Measurements from ENCODE around the gene NSD2.
"Not testable (repeated sequence)": the region's sequence is repeated elsewhere in the genome, so short reads cannot be mapped to it uniquely, and the experiment has no call there.

The NSD2 gene

GRCh38 chr4:1842339-1842895, 28.8 kb upstream of the NSD2 start:
- DNase-seq (ENCODE audit: low spot score): no peak

DNA sequence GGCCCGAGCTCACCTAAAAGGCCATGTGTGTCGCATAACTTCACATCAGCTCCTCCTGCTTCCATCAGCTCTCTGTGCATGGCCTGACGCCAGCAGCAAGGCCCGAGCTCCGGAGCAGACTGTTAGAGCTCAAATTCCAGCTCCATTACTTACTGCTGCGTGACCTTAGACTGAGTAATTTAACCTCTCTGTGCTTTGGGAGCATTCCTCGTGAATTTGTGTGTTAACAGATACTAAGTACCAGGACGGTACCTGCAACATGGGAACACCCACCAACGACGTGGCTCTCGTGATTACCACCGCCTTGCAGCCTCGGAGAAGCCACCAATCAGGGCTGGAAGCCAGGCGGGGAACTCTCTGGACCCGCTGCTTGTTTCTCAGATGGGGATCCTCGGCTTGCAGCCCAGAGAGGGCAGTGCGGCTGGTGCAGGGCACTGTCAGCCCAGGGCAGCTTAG, 28.2 kb upstream of the NSD2 start:
- DNase-seq (ENCODE audit: low spot score): peak; percentile 82

DNA sequence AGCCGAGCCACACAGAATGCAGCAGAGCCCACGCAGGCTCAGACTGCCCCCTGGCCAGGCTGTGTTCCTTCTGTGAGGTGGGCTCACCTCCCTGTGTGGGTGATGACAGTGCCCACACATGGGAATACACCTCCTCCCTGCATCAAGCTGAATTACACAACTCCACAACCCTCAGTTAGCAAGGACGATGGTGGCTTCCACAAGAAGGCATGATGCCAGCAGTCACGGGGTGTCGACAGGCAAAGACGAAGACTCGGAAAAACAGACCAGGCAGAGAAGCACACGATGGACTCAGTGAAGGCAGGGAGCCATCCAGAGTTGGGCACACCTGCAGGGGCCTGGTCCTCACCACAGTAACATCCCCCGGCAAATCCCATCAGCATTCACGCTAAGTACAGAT, 27.3 kb upstream of the NSD2 start:
- DNase-seq (ENCODE audit: low spot score): peak; percentile 48

- DNase-seq (ENCODE audit: low spot score): not testable (repeated sequence)
Measured at GRCh38 chr4:1844618-1845017, 26.6 kb upstream of the NSD2 start.

- DNase-seq (ENCODE audit: low spot score): no peak
Measured at GRCh38 chr4:1846580-1846979, 24.6 kb upstream of the NSD2 start.

GRCh38 chr4:1850276-1850675, 20.9 kb upstream of the NSD2 start:
- DNase-seq (ENCODE audit: low spot score): no peak

DNA sequence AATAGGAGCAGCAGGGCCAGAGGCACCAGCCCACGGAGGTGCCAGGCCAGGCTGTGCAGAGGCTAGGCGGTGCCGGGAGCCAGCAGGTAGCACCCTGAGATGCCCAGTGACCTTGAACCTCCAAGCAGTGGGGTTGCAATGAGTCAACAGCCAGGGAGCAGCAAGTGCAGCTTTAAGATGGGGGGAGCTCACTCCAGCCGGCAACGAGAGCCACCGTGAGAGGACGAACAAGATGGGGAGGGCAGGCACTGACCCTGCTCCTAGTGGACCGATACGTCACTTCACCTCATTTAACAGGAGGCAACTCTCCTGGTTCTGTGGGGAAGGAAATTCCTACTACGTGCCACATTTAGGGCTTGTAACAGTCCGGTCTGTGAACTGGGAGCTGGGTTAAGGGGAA, 20.0 kb upstream of the NSD2 start:
- DNase-seq (ENCODE audit: low spot score): no peak

GRCh38 chr4:1851575-1852410, 19.4 kb upstream of the NSD2 start:
- no peak for DNase-seq (ENCODE audit: low spot score)

DNA sequence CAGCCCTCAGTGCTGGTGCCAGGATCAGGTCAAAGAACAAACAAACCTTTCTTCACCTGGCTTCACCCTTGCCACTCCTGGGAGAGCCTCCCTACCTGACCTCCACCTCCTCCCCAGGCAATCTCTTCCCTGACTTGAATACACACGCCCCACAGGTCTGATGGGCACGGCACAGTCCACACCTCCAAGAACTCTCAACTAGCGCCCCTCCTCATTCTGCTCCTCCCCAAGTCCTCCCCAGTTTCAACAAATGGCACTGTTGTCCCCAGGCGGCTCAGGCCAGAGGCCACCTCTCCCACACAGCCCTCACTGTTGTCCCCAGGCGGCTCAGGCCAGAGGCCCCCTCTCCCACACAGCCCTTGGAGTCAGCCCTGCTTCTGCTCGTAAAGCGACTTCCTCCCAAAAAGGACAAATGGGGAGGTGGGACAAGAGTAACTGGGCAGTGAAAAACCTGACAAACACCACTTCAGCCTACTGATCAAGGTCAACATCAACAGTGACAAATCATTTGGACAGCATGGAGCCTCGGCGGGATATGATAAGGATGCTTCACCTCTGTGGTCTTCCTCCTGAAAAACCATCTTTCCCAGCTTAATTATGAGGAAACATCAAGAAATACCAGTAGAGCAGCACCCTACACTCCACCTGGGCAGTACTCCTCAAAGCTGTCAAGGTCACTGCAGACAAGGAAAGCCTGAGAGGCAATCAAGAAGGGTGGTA, 18.1 kb upstream of the NSD2 start:
- no peak for DNase-seq (ENCODE audit: low spot score)

GRCh38 chr4:1854752-1855151, 16.4 kb upstream of the NSD2 start:
- DNase-seq (ENCODE audit: low spot score): no peak

DNA sequence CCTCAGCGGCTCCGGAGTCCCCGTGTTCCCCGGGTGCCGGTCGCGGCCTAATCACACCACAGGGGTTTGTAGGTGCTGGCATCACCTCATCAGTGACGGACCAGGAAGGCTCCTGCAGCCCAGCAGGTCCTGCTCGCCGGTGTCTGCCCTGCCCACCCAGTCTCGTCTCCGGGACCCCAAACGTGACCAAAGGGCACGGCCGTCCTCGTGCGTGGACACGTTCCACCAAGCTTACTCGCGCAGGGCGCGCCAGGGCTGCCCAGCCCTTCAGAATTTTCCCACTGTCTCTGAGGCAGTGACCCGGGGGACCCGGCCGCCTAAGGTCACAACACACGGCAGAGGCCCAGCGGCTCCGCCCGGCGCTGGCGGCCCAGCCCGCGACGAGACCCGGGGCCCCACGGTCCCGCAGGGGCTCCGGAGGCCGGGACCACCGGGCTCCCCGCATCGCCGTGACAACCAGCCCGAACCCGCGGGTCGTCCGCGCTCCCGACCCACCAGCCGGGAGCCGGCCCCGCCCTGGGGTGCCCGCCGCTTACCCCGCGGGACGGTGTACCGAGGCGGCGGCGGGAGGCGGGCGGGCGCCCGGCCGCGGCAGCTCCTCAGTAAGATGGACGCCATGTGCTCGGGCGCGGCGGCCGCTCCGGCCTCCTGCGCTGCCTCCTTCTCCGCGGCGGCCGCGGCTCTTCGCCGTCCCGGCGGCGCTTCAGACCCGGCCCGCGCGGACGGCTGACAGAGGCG, 15.7 kb upstream of the NSD2 start:
- no peak for DNase-seq (ENCODE audit: low spot score)

GRCh38 chr4:1856071-1856942, 14.9 kb upstream of the NSD2 start, which contains the start of gene LETM1:
TSS of gene LETM1 (minus strand) at chr4:1856156. CDS start at chr4:1855950, 206 bp downstream.
- DNase-seq (ENCODE audit: low spot score): peak; percentile 96

DNA sequence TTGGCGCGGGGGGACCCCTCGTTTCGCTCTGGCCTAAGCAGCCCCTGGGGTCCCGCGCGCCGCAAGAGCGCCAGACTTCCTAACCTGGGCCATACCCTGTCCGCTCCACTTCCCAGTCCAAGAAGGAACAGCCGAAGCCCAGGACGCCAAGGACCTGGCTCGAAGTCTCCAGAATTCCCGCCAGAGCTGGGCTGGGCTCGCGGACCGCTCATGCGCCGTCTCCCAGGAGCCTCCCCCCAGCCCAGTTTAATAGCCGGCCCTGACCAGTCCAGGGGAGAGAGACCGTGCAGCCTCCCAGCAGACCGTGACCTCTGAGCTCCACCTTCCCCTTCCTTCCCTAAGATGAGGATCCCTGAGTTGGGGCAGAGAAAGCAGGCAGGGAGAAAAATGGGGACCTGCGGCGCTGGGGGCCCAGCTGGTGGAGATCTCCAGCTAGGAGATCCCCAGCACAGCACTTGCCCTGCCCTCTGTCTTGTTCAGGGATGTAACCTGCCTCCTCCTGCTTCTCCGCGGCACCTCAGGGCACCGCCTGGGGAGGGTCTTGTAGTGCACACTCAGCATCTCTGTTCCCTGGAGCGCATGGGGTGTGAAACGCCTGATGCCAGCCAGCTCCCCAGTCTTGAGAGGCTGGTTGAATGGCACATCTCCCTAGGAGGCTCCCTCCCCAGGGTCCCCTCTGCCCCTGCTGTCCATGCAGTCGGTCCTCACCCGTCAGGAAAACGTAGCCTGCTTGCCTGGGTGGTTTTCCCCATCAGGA, 14.1 kb upstream of the NSD2 start:
- peak; percentile 44 for DNase-seq (ENCODE audit: low spot score)

- DNase-seq (ENCODE audit: low spot score): no peak
Measured at GRCh38 chr4:1857931-1858330, 13.3 kb upstream of the NSD2 start.

- no peak for DNase-seq (ENCODE audit: low spot score)
Measured at GRCh38 chr4:1859389-1859753, 11.8 kb upstream of the NSD2 start.

- no peak for DNase-seq (ENCODE audit: low spot score)
Measured at GRCh38 chr4:1862055-1862911, 8.9 kb upstream of the NSD2 start.

DNA sequence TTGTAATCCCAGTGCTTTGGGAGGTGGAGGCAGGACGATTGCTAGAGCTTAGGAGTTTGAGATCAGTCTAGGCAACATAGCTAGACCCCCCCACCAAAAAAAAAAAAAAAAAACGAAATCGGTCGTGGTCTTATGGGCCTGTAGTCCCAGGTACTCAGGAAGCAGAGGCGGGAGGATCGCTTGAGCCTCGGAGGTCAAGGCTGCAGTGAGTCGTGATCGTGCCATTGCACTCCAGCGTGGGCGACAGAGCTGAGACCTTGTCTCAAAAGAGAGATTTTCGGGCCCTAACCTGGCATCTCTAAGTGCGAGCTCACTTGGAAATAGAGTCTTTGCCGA, 8.3 kb upstream of the NSD2 start:
- DNase-seq (ENCODE audit: low spot score): no peak

DNA sequence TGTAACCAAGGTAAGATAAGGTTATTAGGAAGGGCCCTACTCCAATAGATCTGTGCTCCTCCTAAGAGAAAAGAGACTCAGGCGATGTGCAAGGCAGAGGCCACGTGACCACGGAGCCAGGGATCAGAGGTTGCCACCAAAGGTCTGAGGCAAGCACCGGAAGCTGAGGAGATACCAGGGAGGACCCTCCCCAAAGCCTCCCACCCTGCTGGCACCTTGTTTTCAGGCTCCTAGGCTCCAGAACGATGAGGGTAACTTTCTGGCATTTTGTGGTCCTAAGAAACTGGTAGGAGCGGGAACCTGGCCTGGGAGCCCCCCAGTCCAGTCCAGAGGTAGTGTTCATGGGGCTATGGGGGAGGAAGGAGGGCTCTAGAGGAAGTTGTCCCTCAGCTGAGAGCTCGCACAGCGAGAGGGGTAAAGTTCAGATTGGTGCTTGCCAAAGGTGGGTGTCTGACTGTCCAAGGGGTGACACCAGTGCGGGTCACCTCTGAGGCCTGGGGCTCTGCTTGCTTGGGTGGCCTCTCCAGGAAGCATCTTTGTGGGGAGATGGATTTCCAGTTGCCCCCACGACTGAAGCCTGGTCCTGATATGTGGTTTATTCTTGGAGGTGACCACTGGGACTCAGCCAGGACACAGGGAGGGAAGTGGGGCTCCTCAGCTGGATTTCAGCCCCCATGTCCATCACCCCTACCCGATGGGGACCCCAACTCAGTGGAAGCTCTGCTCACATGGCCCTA, 7.7 kb upstream of the NSD2 start:
- no peak for DNase-seq (ENCODE audit: low spot score)

Measured in AG08395 (cell line).